Heart right ventricle (tissue), 16 donors: ENCODE results near the gene CCDC188. TPM values are rescaled to one million over a fixed set of nuclear protein-coding genes. Genes with fewer than 3 reads are reported as not detected.
A peak's percentile ranks its signal among the peaks of the same experiment; 100 is the strongest.

ENCODE experiments used
- ATAC-seq, 8 donors: fragments of 200-7000 bp; cut with Tn5 transposase; one replicate each; pipeline ENCODE4 v1.9.1; 2020; ENCODE audit warnings: mild to moderate bottlenecking in 8 of 8, moderate library complexity in 8 of 8, moderate number of reproducible peaks in 1 of 8
- DNase-seq, 2 donors: peaks; one replicate each; pipeline ENCODE4 v3.0.0-alpha.2; 2020
- H3K27ac ChIP-seq, 10 donors: fragments of 200-600 bp; sonication (generic) in 2 of 10; one replicate each; pipeline versions ENCODE4 v1.5.0 to v1.8.0; 2020 to 2022; ENCODE audit warnings: mild to moderate bottlenecking in 3 of 10
- H3K27me3 ChIP-seq, 7 donors: fragments of 200-600 bp; one replicate each; pipeline ENCODE4 v1.8.0; 2021 to 2022; ENCODE audit warnings: mild to moderate bottlenecking in 2 of 7
- H3K36me3 ChIP-seq, 9 donors: fragments of 200-600 bp; sonication (generic) in 1 of 9; one replicate each; pipeline versions ENCODE4 v1.5.0 to v1.8.0; 2020 to 2022; ENCODE audit warnings: mild to moderate bottlenecking in 2 of 9
- H3K4me1 ChIP-seq, 9 donors: fragments of 200-600 bp; sonication (generic) in 1 of 9; one replicate each; pipeline versions ENCODE4 v1.5.0 to v1.8.0; 2020 to 2022; ENCODE audit warnings: mild to moderate bottlenecking in 4 of 9
- H3K4me3 ChIP-seq, 10 donors: fragments of 200-600 bp; sonication (generic) in 2 of 10; one replicate each; pipeline versions ENCODE4 v1.5.0 to v1.8.0; 2020 to 2022; ENCODE audit warnings: mild to moderate bottlenecking in 7 of 10, moderate library complexity in 2 of 10
- H3K9me3 ChIP-seq, 11 donors: fragments of 200-600 bp in 10 of 11; sonication (generic) in 2 of 11; one replicate each; pipeline versions ENCODE4 v1.5.0 to v1.8.0; 2013 to 2022; ENCODE audit warnings: mild to moderate bottlenecking in 2 of 11, control low read depth in 1 of 11, moderate library complexity in 1 of 11
- CTCF ChIP-seq, 9 donors: fragments of 200-600 bp; sonication (generic) in 2 of 9; IDR thresholded peaks; one replicate each; pipeline versions ENCODE4 v1.5.0 to v1.8.0; 2021 to 2022; ENCODE audit warnings: antibody characterized with exemption in 9 of 9, mild to moderate bottlenecking in 5 of 9, moderate library complexity in 1 of 9
- WGBS, 2 donors: extraction: QIAGEN DNeasy Blood & Tissue Kit; methylation state at CpG; one replicate each; pipeline ENCODE4 v1.1.7; 2013; ENCODE audit warnings: inconsistent platforms in 1 of 2; 5-methylcytosine and 5-hydroxymethylcytosine counted together
- intact Hi-C, 10 donors: fragments of 100-400 bp; cut with DNase I; formaldehyde crosslinking; loops; one replicate each; pipeline versions ENCODE4 v1.11.1 to v1.14.2; 2022
- polyA plus RNA-seq, 2 donors: library from polyadenylated mRNA; stranded (reverse); fragments of 200-250 nt; gene quantifications; one replicate each; pipeline ENCODE4 v1.2.3, GENCODE V29; 2013
- total RNA-seq, 10 donors: library from RNA; stranded (reverse); fragmentation: NEBNext Ultra II Directional in 3 of 10; extraction: Animal tissue kit (Norgen Biotek cat#: 25700) in 3 of 10; gene quantifications; one replicate each; pipeline versions ENCODE4 v1.2.1 to v1.2.4, GENCODE V29; 2021 to 2023
- donor health status: Arrhythmogenic right ventricular cardiomyopathy.
- donor health status: ischemic (EF 13 %, LVEDD 7.1; RV severe dilation, severe dysfunction).
- donor health status: healthy with polysubstance abuse.
- donor health status: DM: no; HTN: yes; CAD: no.
- donor health status: DM: no; HTN: no; CAD: no.
- donor health status: ischemic (EF 25% LVEDD 6.9; RV normal size, moderate dysfunction).
- donor health status: ischemic (EF 25% LVEDD 5.7; RV mildly dilated, moderate dysfunction).
- donor health status: healthy.
- donor health status: DM: yes; HTN: yes; CAD: no.
- donor health status: Ischemic cardiomyopathy.
- donor health status: ischemic (EF 35%, LVEDD 5.7; RV mildly dilated, moderate dysfunction).
- donor health status: nonischemic (EF 11% LVEDD 7.7; RV severe dilation, severe dysfunction).
- donor health status: DM: yes; HTN: yes; CAD: no.
- donor health status: PGD.
- donor health status: ischemic (EF 29% LVEDD 5.4; RV normal size, mild dysfunction).
- donor health status: nonischemic (EF 23%, LVEDD 6.1; RV moderate dilation, normal function).

The CCDC188 gene
- total and polyA plus RNA-seq, 12 donors: 0.15 to 2.3 (median 0.51) TPM; not detected in 3

GRCh38 chr22:20157430-20158183, 6.8 kb upstream of the CCDC188 start:
- peaks cover 0 to 7% (median 4%) of the 10 kb centered on the region in 9 donors for H3K4me1 ChIP-seq
- DNase-seq: no peak
- 63 to 69% methylated on average over 15 of the region's 15 CpGs for WGBS, 2 donors
- TF ChIP-seq CTCF (IDR thresholded peaks at IDR 0.05): no peak
- H3K27ac ChIP-seq: no peak overlapping the region
- H3K27me3 ChIP-seq: peaks cover 0 to 7% (median 0%) of the 10 kb centered on the region in 7 donors
- intact Hi-C loops: loop anchor here (1.0 to 10.0 kb wide), 7 partner anchors 47 to 130 kb away; partner anchors contain the start of gene RTN4R (in 9 of the 10)
- H3K9me3 ChIP-seq: no peaks in the 10 kb centered on the region
- peak in 1 of 8 donors; percentile 2 for ATAC-seq
- no peak overlapping the region for H3K4me3 ChIP-seq
- H3K36me3 ChIP-seq: no peaks in the 10 kb centered on the region

GRCh38 chr22:20156611-20157429, 6.0 kb upstream of the CCDC188 start:
- TF ChIP-seq CTCF (IDR thresholded peaks at IDR 0.05): peak in 8 of 9 donors; percentile 97 to 100 (median 98)
- ATAC-seq (peak; percentile 68 to 85 (median 76)), DNase-seq (peak; percentile 83 to 88)
- peaks cover 0 to 7% (median 4%) of the 10 kb centered on the region in 9 donors for H3K4me1 ChIP-seq
- H3K27me3 ChIP-seq: peaks cover 0 to 7% (median 0%) of the 10 kb centered on the region in 7 donors
- no peak overlapping the region for H3K4me3 ChIP-seq
- no peak overlapping the region for H3K27ac ChIP-seq
- intact Hi-C loops: loop anchor here in 8 of 10 donors (1.0 to 10.0 kb wide), 6 partner anchors 48 to 130 kb away; partner anchors contain the start of gene RTN4R (in 8 of the 8)
- H3K36me3 ChIP-seq: no peaks in the 10 kb centered on the region
- H3K9me3 ChIP-seq: no peaks in the 10 kb centered on the region
- 40 to 44% methylated on average over 17 of the region's 17 CpGs for WGBS, 2 donors

GRCh38 chr22:20156042-20156389, 5.2 kb upstream of the CCDC188 start:
- no peak for DNase-seq
- intact Hi-C loops: loop anchor here in 7 of 10 donors (2.0 to 10.0 kb wide), 4 partner anchors 49 to 131 kb away; partner anchors contain the start of gene RTN4R (in 4 of the 7)
- Histone ChIP-seq H3K27me3 (peaks cover 0 to 7% (median 0%) of the 10 kb centered on the region in 7 donors), H3K36me3 (no peaks in the 10 kb centered on the region), H3K9me3 (no peaks in the 10 kb centered on the region), H3K4me3 (no peak overlapping the region), H3K27ac (no peak overlapping the region), H3K4me1 (peaks cover 0 to 7% (median 4%) of the 10 kb centered on the region in 9 donors)
- TF ChIP-seq CTCF (IDR thresholded peaks at IDR 0.05): no peak
- no peak for ATAC-seq
- 69 to 70% methylated on average over 7 of the region's 7 CpGs for WGBS, 2 donors
